GM19043 (cell line): ENCODE results near the gene DDX39A.
"Not testable (repeated sequence)": the region's sequence is repeated elsewhere in the genome, so short reads cannot be mapped to it uniquely, and the experiment has no call there.

ENCODE experiments used
- ATAC-seq: cut with Tn5 transposase; IDR thresholded peaks from one replicate; pipeline ENCODE4 v1.9.1; 2021; ENCODE audit warnings: low read depth; ENCODE audit not compliant: unreplicated experiment

DDX39A gene

GRCh38 chr19:14419106-14419813, at the start of gene DDX39A:
Gene DDX39A (minus strand): TSS chr19:14419341. CDS start chr19:14413220, 6,121 bp downstream.
- ATAC-seq, result peak; percentile 80

GRCh38 chr19:14467816-14468215, 48.7 kb upstream of the DDX39A start:
- ATAC-seq, result no peak

- no peak for ATAC-seq
These were observed 48.2 kb upstream of the DDX39A start for GRCh38 chr19:14467391-14467790.

GRCh38 chr19:14463747-14464146, 44.6 kb upstream of the DDX39A start:
- ATAC-seq, result no peak

GRCh38 chr19:14462401-14462800, 43.3 kb upstream of the DDX39A start:
- ATAC-seq, result not testable (repeated sequence)

- ATAC-seq, result no peak
These were observed 41.8 kb upstream of the DDX39A start for GRCh38 chr19:14460935-14461334.

GRCh38 chr19:14459703-14460102, 40.6 kb upstream of the DDX39A start:
- ATAC-seq, result no peak

GRCh38 chr19:14452303-14452702, 33.2 kb upstream of the DDX39A start:
- ATAC-seq, result not testable (repeated sequence)

- ATAC-seq, result no peak
These were observed 31.7 kb upstream of the DDX39A start for GRCh38 chr19:14450876-14451275.

- ATAC-seq, result no peak
These were observed 31.2 kb upstream of the DDX39A start for GRCh38 chr19:14450168-14450874.

GRCh38 chr19:14449321-14449720, 30.2 kb upstream of the DDX39A start:
- no peak for ATAC-seq

GRCh38 chr19:14446336-14447036, 27.3 kb upstream of the DDX39A start:
- no peak for ATAC-seq

- no peak for ATAC-seq
These were observed 24.6 kb upstream of the DDX39A start for GRCh38 chr19:14443632-14444216.

- ATAC-seq, result no peak
These were observed 23.9 kb upstream of the DDX39A start for GRCh38 chr19:14442891-14443631.

- ATAC-seq, result no peak
These were observed 22.1 kb upstream of the DDX39A start for GRCh38 chr19:14441041-14441938.

GRCh38 chr19:14440049-14440448, 20.9 kb upstream of the DDX39A start:
- peak; percentile 77 for ATAC-seq

GRCh38 chr19:14439014-14439413, 19.9 kb upstream of the DDX39A start:
- no peak for ATAC-seq

GRCh38 chr19:14437578-14438140, 18.5 kb upstream of the DDX39A start:
- ATAC-seq, result no peak
